ENCODE data around the gene DHRS7B. TPM values are rescaled to one million over a fixed set of nuclear protein-coding genes. Genes with fewer than 3 reads are reported as not detected.
A peak's percentile ranks its signal among the peaks of the same experiment; 100 is the strongest.

Gene DHRS7B
- total RNA-seq, 4 donors from 2014 or later: 24.0 to 30.3 (median 28.8) TPM

GRCh38 chr17:21157586-21158370 lies 31.0 kb downstream of the DHRS7B start:
- 89% methylated on average over 1 of the region's 1 CpG for WGBS
- no peak for TF ChIP-seq EP300 (IDR thresholded peaks at IDR 0.05)
- TF ChIP-seq POLR2A (IDR thresholded peaks at IDR 0.05; ENCODE audit: low read depth): no peak
- no peak for TF ChIP-seq CTCF (IDR thresholded peaks at IDR 0.05)
- no peak for TF ChIP-seq POLR2AphosphoS5 (IDR thresholded peaks at IDR 0.05)
- Histone ChIP-seq H3K36me3 (no peaks in the 10 kb centered on the region), H3K4me1 (peaks cover 17 to 25% (median 19%) of the 10 kb centered on the region in 4 donors), H3K27me3 (no peaks in the 10 kb centered on the region), H3K4me3 (no peak overlapping the region), H3K9me3 (no peaks in the 10 kb centered on the region), H3K27ac (replicated peaks in 1 of 4) (no peak overlapping the region)
- intact Hi-C loops (cut with DNase I): no loop called here
- no peak for DNase-seq (ENCODE audit: extremely low spot score)

GRCh38 chr17:21160401-21160800 lies 33.6 kb downstream of the DHRS7B start:
- intact Hi-C loops (cut with DNase I): loop anchor here (5.0 kb wide), 1 partner anchor 52 kb away; the partner anchor contains the start of gene TMEM11
- DNase-seq (ENCODE audit: extremely low spot score): no peak
- no peaks in the 10 kb centered on the region for H3K36me3 ChIP-seq
- H3K4me3 ChIP-seq: no peak overlapping the region
- TF ChIP-seq POLR2AphosphoS5 (IDR thresholded peaks at IDR 0.05): no peak
- TF ChIP-seq EP300 (IDR thresholded peaks at IDR 0.05): no peak
- no peak for TF ChIP-seq CTCF (IDR thresholded peaks at IDR 0.05)
- TF ChIP-seq POLR2A (IDR thresholded peaks at IDR 0.05; ENCODE audit: low read depth): no peak
- H3K27me3 ChIP-seq: no peaks in the 10 kb centered on the region
- H3K27ac ChIP-seq (replicated peaks in 1 of 4): no peak overlapping the region
- H3K9me3 ChIP-seq: no peaks in the 10 kb centered on the region
- H3K4me1 ChIP-seq: peaks cover 18 to 34% (median 23%) of the 10 kb centered on the region in 4 donors

- Histone ChIP-seq H3K36me3 (no peaks in the 10 kb centered on the region), H3K4me1 (peaks cover 28 to 48% (median 35%) of the 10 kb centered on the region in 4 donors), H3K27ac (replicated peaks in 1 of 4) (peak overlapping the region; percentile 5 to 72 (median 46)), H3K27me3 (no peaks in the 10 kb centered on the region), H3K4me3 (no peak overlapping the region), H3K9me3 (no peaks in the 10 kb centered on the region)
- intact Hi-C loops (cut with DNase I): loop anchor here (5.0 kb wide), 1 partner anchor 51 kb away; the partner anchor contains the start of gene TMEM11
- peak in 1 of 2 donors; percentile 30 for TF ChIP-seq POLR2AphosphoS5 (IDR thresholded peaks at IDR 0.05)
- no peak for TF ChIP-seq POLR2A (IDR thresholded peaks at IDR 0.05; ENCODE audit: low read depth)
- TF ChIP-seq CTCF (IDR thresholded peaks at IDR 0.05): no peak
- no peak for DNase-seq (ENCODE audit: extremely low spot score)
- 28% methylated on average over 7 of the region's 7 CpGs for WGBS
Observed at GRCh38 chr17:21161498-21162393, 35.0 kb downstream of the DHRS7B start.

- Histone ChIP-seq H3K9me3 (no peaks in the 10 kb centered on the region), H3K4me3 (no peak overlapping the region), H3K27ac (replicated peaks in 1 of 4) (peak overlapping the region; percentile 5 to 72 (median 46)), H3K27me3 (no peaks in the 10 kb centered on the region), H3K4me1 (peaks cover 28 to 54% (median 42%) of the 10 kb centered on the region in 4 donors), H3K36me3 (no peaks in the 10 kb centered on the region)
- intact Hi-C loops (cut with DNase I): loop anchor here (5.0 kb wide), 1 partner anchor 50 kb away; the partner anchor contains the start of gene TMEM11
- DNase-seq (ENCODE audit: extremely low spot score): no peak
- 63% methylated on average over 2 of the region's 2 CpGs for WGBS
- TF ChIP-seq EP300 (IDR thresholded peaks at IDR 0.05): no peak
- TF ChIP-seq POLR2A (IDR thresholded peaks at IDR 0.05; ENCODE audit: low read depth): no peak
Observed at GRCh38 chr17:21162394-21162775, 35.6 kb downstream of the DHRS7B start.

GRCh38 chr17:21163101-21163500 lies 36.3 kb downstream of the DHRS7B start:
- Histone ChIP-seq H3K4me3 (no peak overlapping the region), H3K4me1 (peaks cover 28 to 61% (median 49%) of the 10 kb centered on the region in 4 donors), H3K9me3 (no peaks in the 10 kb centered on the region), H3K27me3 (no peaks in the 10 kb centered on the region), H3K36me3 (no peaks in the 10 kb centered on the region), H3K27ac (replicated peaks in 1 of 4) (peak overlapping the region in 1 of 4 donors; percentile 53)
- intact Hi-C loops (cut with DNase I): loop anchor here (5.0 kb wide), 1 partner anchor 49 kb away; the partner anchor contains the start of gene TMEM11
- DNase-seq (ENCODE audit: extremely low spot score): no peak
- 95% methylated on average over 6 of the region's 6 CpGs for WGBS
- TF ChIP-seq POLR2AphosphoS5 (IDR thresholded peaks at IDR 0.05) (no peak), POLR2A (IDR thresholded peaks at IDR 0.05; ENCODE audit: low read depth) (no peak), CTCF (IDR thresholded peaks at IDR 0.05) (no peak), EP300 (IDR thresholded peaks at IDR 0.05) (no peak)

Data from esophagus muscularis mucosa (tissue), 4 donors.